H1 (cell line): Measurements from ENCODE around the gene CACNA2D3.

ENCODE experiments used
- CTCF ChIP-seq, 3 experiments: IDR thresholded peaks; 1 replicate in 2 of 3; 2 replicates in 1 of 3; pipeline versions ENCODE4 v1.5.1 to v1.6.1; 2011; ENCODE audit warnings: low read length in 3 of 3, mild to moderate bottlenecking in 3 of 3, inconsistent platforms in 2 of 3, low read depth in 1 of 3, moderate library complexity in 1 of 3; ENCODE audit not compliant: insufficient read depth in 1 of 3; ENCODE audit errors: control extremely low read depth in 1 of 3
- EP300 ChIP-seq, 2 experiments: IDR thresholded peaks; 1 replicate in 1 of 2; 2 replicates in 1 of 2; pipeline ENCODE4 v1.6.1; 2011 to 2012; ENCODE audit warnings: low read depth in 2 of 2, low read length in 2 of 2, mild to moderate bottlenecking in 2 of 2, borderline replicate concordance in 1 of 2, inconsistent platforms in 1 of 2, moderate library complexity in 1 of 2
- JUN ChIP-seq: IDR thresholded peaks from 2 replicates; pipeline ENCODE4 v1.6.1; 2011; ENCODE audit warnings: low read depth, mild to moderate bottlenecking, improper control_type of control experiment, low read length
- KDM5A ChIP-seq: fragments of 200-600 bp; IDR thresholded peaks from 2 replicates; pipeline ENCODE4 v1.7.1; 2012; ENCODE audit warnings: mild to moderate bottlenecking, low read length, inconsistent platforms, mixed read lengths
- MAX ChIP-seq: IDR thresholded peaks from 2 replicates; pipeline ENCODE4 v1.6.1; 2012; ENCODE audit warnings: inconsistent platforms
- POLR2A ChIP-seq, 2 experiments: IDR thresholded peaks; 1 replicate in 1 of 2; 2 replicates in 1 of 2; pipeline ENCODE4 v1.6.1; 2011; ENCODE audit warnings: low read depth in 2 of 2, low read length in 2 of 2, mild to moderate bottlenecking in 2 of 2; ENCODE audit errors: control extremely low read depth in 1 of 2
- RAD21 ChIP-seq, 2 experiments: IDR thresholded peaks in 1 of 2; conservative IDR thresholded peaks in 1 of 2; 2 replicates each; pipeline ENCODE4 v1.6.1; 2011; ENCODE audit warnings: low read depth in 2 of 2, low read length in 2 of 2, improper control_type of control experiment in 1 of 2, inconsistent platforms in 1 of 2, mild to moderate bottlenecking in 1 of 2, moderate library complexity in 1 of 2
- RNF2 ChIP-seq: fragments of 200-900, 300-1000 bp; sonication (generic); IDR thresholded peaks from 2 replicates; pipeline ENCODE4 v1.7.1; 2016; ENCODE audit warnings: borderline replicate concordance, low read depth, mild to moderate bottlenecking, antibody characterized with exemption, low read length; ENCODE audit not compliant: poor library complexity, severe bottlenecking; ENCODE audit errors: missing control alignments
- SP1 ChIP-seq: IDR thresholded peaks from 2 replicates; pipeline ENCODE4 v1.6.1; 2011; ENCODE audit warnings: low read depth, low read length
- SP2 ChIP-seq: IDR thresholded peaks from 2 replicates; pipeline ENCODE4 v1.6.1; 2012; ENCODE audit warnings: mild to moderate bottlenecking, low read length, inconsistent platforms
- USF2 ChIP-seq: IDR thresholded peaks from 2 replicates; pipeline ENCODE4 v1.6.1; 2011; ENCODE audit warnings: low read length, improper control_type of control experiment

GRCh38 chr3:54955941-54956340 lies 833.6 kb downstream of the CACNA2D3 start:
- no peak for TF ChIP-seq CTCF (IDR thresholded peaks at IDR 0.05; ENCODE audit: control extremely low read depth in 1 of 3, insufficient read depth in 1 of 3, low read depth in 1 of 3, low read length in 3 of 3)
- TF ChIP-seq KDM5A, result no peak
- TF ChIP-seq POLR2A (IDR thresholded peaks at IDR 0.05; ENCODE audit: control extremely low read depth in 1 of 2, low read depth in 2 of 2, low read length in 2 of 2), result no peak
- TF ChIP-seq MAX, result no peak
- no peak for TF ChIP-seq SP2
- TF ChIP-seq RNF2, result no peak
- TF ChIP-seq EP300 (IDR thresholded peaks at IDR 0.05; ENCODE audit: borderline replicate concordance in 1 of 2, low read depth in 2 of 2, low read length in 2 of 2), result no peak
- no peak for TF ChIP-seq JUN
- no peak for TF ChIP-seq SP1
- TF ChIP-seq RAD21 (IDR thresholded peaks at IDR 0.05 in 1 of 2, conservative IDR thresholded peaks at IDR 0.05 in 1 of 2; ENCODE audit: low read depth in 2 of 2, low read length in 2 of 2), result no peak
- no peak for TF ChIP-seq USF2
